GM12873 (cell line): Measurements from ENCODE around the gene NFXL1.
A peak's percentile ranks its signal among the peaks of the same experiment; 100 is the strongest.

ENCODE experiments used
- TF ChIP-seq, protein P1 (sequence below): IDR thresholded peaks from 2 replicates; pipeline ENCODE4 v1.5.1; 2012; ENCODE audit warnings: low read depth, mild to moderate bottlenecking, moderate library complexity, low read length, control low read depth; ENCODE audit not compliant: insufficient read depth; ENCODE audit errors: missing control alignments

The NFXL1 gene

DNA sequence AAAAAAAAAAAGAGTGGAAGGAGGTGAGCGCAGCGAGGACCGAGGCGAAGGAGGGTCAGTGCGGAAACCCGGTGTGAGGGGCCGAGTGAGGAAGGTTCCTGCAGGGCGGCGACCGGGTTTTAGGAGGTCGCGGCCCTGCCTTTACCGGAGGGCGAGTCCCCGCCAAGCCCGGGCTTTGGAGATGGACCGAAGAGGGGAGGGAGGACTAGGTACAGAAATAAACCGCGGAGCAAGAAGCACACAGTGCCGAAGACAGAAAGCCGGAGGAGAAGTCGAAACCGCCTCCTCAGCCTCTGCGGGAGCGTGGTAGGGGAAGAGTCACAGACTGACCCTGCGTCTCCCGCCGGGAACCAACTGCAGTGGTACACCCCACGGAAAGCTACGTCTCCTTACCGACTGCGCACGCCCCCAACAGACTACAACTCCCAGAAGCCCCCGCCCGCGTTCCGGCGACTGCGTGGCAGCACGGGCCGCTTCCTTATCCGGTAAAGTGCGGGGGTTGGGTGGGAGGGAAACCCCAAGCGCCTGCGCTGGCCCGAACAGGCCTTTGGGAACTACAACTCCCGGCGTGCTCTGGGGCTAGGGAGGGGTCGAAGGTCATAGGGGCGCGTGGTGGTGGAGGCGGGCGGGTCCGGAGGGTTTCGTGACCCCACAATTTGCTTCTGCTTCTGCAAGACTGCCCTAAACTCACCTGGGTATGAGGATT, at the start of gene NFXL1:
Gene NFXL1, minus strand, starts transcription at position 364 of the 706 bp plus-strand sequence. CDS start 380 bp downstream, outside the sequence.
- TF ChIP-seq, protein P1, sequence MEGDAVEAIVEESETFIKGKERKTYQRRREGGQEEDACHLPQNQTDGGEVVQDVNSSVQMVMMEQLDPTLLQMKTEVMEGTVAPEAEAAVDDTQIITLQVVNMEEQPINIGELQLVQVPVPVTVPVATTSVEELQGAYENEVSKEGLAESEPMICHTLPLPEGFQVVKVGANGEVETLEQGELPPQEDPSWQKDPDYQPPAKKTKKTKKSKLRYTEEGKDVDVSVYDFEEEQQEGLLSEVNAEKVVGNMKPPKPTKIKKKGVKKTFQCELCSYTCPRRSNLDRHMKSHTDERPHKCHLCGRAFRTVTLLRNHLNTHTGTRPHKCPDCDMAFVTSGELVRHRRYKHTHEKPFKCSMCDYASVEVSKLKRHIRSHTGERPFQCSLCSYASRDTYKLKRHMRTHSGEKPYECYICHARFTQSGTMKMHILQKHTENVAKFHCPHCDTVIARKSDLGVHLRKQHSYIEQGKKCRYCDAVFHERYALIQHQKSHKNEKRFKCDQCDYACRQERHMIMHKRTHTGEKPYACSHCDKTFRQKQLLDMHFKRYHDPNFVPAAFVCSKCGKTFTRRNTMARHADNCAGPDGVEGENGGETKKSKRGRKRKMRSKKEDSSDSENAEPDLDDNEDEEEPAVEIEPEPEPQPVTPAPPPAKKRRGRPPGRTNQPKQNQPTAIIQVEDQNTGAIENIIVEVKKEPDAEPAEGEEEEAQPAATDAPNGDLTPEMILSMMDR: no peak

DNA sequence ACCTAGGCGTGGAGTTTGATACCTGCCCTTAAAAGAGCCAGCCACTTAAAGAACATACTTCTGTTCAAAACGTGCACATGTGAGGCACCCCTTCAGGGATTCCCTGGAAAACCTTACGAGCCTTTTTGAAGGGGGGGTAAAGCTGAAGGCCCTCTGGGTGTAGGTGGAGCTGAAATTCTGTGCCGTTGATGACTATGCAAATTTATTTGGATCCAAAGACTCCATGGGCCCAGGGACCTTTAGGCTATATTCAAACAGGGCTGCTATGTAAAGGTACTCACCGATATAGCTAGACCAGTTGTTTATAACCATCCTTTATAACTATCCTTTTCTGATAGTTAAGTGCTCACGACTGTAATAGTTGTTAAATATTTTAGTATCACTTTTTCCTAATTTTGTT, 40.3 kb upstream of the NFXL1 start:
- TF ChIP-seq, protein P1: no peak

DNA sequence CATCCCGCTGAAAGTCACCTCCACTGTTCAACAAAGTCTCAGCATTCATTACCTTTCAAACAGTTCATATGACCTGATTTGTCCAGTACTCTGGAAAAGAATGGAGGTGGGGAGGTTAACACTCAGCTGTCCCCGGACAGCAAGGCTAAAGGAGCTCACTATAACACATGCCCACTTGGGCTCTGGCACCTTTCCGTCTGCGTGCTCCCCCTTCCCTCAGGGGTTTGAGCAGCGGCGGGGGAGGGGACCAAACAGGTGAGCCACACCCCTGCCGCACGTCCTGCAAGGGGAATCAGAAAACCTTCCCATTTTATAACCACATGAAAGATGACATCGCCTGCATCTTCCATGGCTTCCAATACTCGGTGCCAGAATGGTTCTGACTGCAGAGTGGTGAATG, 39.9 kb upstream of the NFXL1 start:
- TF ChIP-seq, protein P1: no peak

DNA sequence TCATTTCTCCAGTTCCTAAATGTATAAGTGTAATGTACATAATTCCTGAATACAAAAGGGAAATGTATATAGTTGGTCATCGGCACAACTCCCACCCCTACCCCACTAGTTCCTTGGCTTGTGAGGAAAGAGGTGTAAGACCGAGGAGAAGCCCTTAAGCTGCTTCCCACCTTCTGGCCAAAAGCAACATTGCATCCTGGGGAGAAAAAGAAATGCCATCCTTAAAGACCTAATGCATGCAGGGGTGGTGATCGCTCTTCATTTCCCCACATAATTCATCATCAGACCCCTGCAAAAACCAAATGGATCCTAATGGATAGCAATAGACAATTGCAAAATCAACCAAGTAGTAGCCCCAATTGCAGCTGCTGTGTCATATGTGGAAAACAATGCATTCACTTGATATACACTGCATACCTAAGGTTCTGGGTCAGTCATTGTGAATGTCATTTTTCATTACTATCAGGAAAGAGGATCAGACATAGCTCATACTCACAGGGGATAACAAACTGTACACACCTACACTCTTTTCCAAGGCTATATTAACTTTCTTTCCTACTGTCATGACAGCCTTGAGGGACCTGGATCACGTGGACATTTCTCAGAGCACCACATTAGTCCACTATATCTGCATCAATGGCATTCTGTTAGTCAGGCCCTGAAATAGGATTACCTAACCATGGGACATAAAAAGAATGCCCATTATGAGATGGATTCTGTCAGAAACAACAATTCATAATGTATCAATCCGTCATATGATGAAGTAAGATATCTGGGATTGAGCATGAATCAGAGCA, 31.7 kb upstream of the NFXL1 start:
- TF ChIP-seq, protein P1: peak; percentile 35

DNA sequence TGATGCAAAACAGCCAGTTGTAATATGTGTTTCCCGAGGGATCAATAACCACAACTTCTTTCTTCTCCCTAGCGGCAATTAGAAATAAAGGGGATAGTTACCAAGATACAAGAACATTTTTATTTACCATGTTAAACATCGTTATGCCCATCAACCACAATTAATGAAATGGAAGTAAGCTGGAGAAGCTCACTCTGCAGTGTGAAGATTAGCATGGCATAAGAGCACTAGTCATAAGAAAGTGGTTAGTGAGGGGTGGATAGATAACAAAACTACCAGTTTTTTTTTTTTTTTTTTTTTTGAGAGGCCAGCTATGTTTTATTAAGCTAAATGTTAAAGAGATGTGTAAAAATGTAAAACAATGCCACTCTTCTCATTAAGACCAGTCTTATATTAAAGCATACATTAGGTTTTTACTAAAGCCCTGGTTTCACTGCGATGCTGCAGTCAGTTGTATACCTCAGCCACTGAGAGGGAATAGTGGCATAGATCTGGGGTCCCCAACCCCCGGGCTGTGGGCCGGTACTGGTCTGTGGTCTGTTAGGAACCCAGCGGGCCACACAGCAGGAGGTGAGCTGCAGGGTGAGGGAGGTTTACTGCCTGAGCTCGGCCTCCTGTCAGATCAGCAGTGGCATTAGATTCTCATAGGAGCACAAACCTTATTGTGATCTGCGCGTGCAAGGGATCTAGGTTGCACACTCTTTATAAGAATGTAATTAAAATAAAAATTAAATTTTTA, 27.9 kb upstream of the NFXL1 start:
- TF ChIP-seq, protein P1: no peak

DNA sequence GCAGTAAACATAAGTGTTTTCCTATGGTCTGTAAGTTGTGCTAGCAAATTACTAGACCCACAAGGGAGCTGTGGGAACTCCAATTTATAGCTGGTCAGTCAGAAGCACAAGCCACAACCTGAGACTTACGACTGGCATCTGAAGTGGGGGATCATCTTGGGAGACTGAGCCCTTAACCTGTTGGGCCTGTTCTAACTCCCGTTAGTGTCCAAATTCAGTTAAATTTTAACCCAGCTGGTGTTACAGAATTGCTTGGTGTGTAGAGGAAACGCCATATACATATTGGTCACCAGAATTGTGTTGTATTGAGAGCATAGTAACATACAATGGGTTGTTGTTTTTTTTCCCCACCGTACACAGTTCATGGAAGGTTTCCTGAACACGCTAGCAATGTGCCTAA, 25.1 kb upstream of the NFXL1 start:
- TF ChIP-seq, protein P1: no peak

DNA sequence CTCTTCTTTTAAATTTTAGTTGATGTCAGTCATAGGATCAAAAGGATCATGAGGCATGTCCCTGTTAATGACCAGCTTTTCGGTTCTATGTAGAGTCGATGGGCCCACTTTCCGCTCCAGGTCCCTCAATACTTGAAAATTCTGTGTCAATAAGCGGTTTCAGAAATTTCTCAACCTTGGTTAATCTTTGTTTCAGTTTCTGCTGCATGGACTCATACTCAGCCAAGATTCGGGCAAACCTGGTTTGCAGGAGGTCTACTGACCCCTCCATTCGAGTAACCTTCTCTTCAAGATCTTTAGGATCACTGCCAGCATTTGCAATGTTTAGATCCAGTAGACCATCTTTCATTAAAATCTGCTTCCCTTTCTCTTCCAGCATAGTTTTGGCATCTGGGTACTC, 22.0 kb upstream of the NFXL1 start:
- TF ChIP-seq, protein P1: no peak
